Left lobe of liver (tissue), 2 donors: ENCODE results near the gene KLK15. TPM values are rescaled to one million over a fixed set of nuclear protein-coding genes. Genes with fewer than 3 reads are reported as not detected.

ENCODE experiments used
- ATAC-seq: fragments of 200-7000 bp; cut with Tn5 transposase; one replicate; pipeline ENCODE4 v1.9.1; 2020; ENCODE audit warnings: mild to moderate bottlenecking, moderate library complexity
- DNase-seq: peaks from one replicate; pipeline ENCODE4 v3.0.0-alpha.2; 2020; ENCODE audit warnings: low spot score
- total RNA-seq: library from RNA; stranded (reverse); gene quantifications from one replicate; pipeline ENCODE4 v1.2.1, GENCODE V29; 2021
- donor health status: DM: no; HTN: no; CAD: no; lungs with moderate emphysema.
- donor health status: DM: no; HTN: yes; CAD: no.

Gene KLK15
- total RNA-seq, 1 donor from 2014 or later = not detected

- no peak for DNase-seq
- no peak for ATAC-seq
Observed at GRCh38 chr19:50777830-50778303, 55.5 kb downstream of the KLK15 start.

GRCh38 chr19:50777261-50777660 lies 56.1 kb downstream of the KLK15 start:
- no peak for DNase-seq
- no peak for ATAC-seq

DNA sequence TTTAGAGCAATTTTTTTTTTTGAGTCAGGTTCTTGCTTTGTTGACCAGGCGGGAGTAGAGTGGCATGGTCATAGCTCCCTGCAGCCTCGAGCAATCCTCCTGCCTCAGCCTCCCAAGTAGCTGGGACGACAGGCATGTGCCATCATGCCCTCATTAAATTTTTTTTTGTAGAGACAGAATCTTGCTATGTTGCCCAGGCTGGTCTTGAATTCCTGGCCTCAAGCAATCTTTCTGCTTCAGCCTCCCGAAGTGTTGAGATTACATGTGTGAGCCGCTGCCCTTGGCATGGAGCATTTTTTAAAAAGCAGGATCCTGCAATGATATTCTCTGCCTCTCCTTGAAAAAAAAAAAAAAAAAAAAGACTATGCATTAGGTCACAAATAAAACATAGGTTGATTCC lies 57.2 kb downstream of the KLK15 start:
- DNase-seq (no peak), ATAC-seq (no peak)

Other genes starting within 250 kb of the KLK15 start
- gene SYT3, start 193.7 kb downstream of the KLK15 start, total RNA-seq = not detected
- not detected for gene C19orf81, start 184.1 kb downstream of the KLK15 start, total RNA-seq
- gene SHANK1, start 113.8 kb downstream of the KLK15 start, total RNA-seq = 0.23 TPM
- gene CLEC11A, start 110.2 kb downstream of the KLK15 start, total RNA-seq = 2.8 TPM
- not detected for gene GPR32, start 63.1 kb downstream of the KLK15 start, total RNA-seq
- gene ACP4, start 43.2 kb downstream of the KLK15 start, total RNA-seq = not detected
- 0.75 TPM for gene KLK1, start 9.8 kb downstream of the KLK15 start, total RNA-seq
- gene KLK3, start 21.3 kb upstream of the KLK15 start, total RNA-seq = not detected
- not detected for gene KLK2, start 39.9 kb upstream of the KLK15 start, total RNA-seq
- gene KLK4, start 77.8 kb upstream of the KLK15 start, total RNA-seq = not detected
- gene KLK5, start 119.5 kb upstream of the KLK15 start, total RNA-seq = not detected
- gene KLK6, start 136.0 kb upstream of the KLK15 start, total RNA-seq = not detected
- not detected for gene KLK7, start 150.3 kb upstream of the KLK15 start, total RNA-seq
- gene KLK8, start 168.0 kb upstream of the KLK15 start, total RNA-seq = not detected
- gene KLK10, start 186.1 kb upstream of the KLK15 start, total RNA-seq = not detected
- gene KLK11, start 193.0 kb upstream of the KLK15 start, total RNA-seq = not detected
- gene KLK12, start 201.4 kb upstream of the KLK15 start, total RNA-seq = not detected
- not detected for gene KLK13, start 231.5 kb upstream of the KLK15 start, total RNA-seq
- gene KLK14, start 249.3 kb upstream of the KLK15 start, total RNA-seq = not detected